HUDEP-2 (cell line): ENCODE results near the gene CCDC59.

Experiments used
- DNase-seq, 76 experiments: peaks; one replicate each; lab custom pipeline; 2025; ENCODE audit not compliant: unreplicated experiment in 76 of 76; lab: John Stamatoyannopoulos, UW

The CCDC59 gene

GRCh38 chr12:82319276-82319675 lies 38.9 kb downstream of the CCDC59 start:
- DNase-seq = no peak

- no peak for DNase-seq
Measured at GRCh38 chr12:82314406-82314892, 43.7 kb downstream of the CCDC59 start.
